Osteocyte (in vitro differentiated cells): ENCODE measurements around the gene FCRL3. TPM values are rescaled to one million over a fixed set of nuclear protein-coding genes. Genes with fewer than 3 reads are reported as not detected.

Experiments used
- DNase-seq: peaks from one replicate; pipeline ENCODE4 v3.0.0; 2021; ENCODE audit warnings: mixed read lengths; ENCODE audit not compliant: unreplicated experiment; ENCODE audit errors: extremely low spot score
- H3K27ac Mint-ChIP-seq: one replicate; pipeline ENCODE4 v1.8.0; 2021; ENCODE audit warnings: mild to moderate bottlenecking, mixed read lengths; ENCODE audit not compliant: unreplicated experiment
- H3K27me3 Mint-ChIP-seq: one replicate; pipeline ENCODE4 v1.8.0; 2021; ENCODE audit warnings: mixed read lengths; ENCODE audit not compliant: unreplicated experiment
- H3K36me3 Mint-ChIP-seq: one replicate; pipeline ENCODE4 v1.8.0; 2021; ENCODE audit warnings: mixed read lengths; ENCODE audit not compliant: unreplicated experiment
- H3K4me1 Mint-ChIP-seq: one replicate; pipeline ENCODE4 v1.8.0; 2021; ENCODE audit warnings: mixed read lengths; ENCODE audit not compliant: unreplicated experiment
- H3K4me3 Mint-ChIP-seq: one replicate; pipeline ENCODE4 v1.8.0; 2021; ENCODE audit warnings: mild to moderate bottlenecking, moderate library complexity, mixed read lengths; ENCODE audit not compliant: unreplicated experiment
- H3K9me3 Mint-ChIP-seq: one replicate; pipeline ENCODE4 v1.8.0; 2021; ENCODE audit warnings: mixed read lengths; ENCODE audit not compliant: unreplicated experiment
- CTCF ChIP-seq: fragments of 200-600 bp; sonication (generic); IDR thresholded peaks from 2 replicates; pipeline ENCODE4 v1.5.0; 2021; ENCODE audit warnings: antibody characterized with exemption, mild to moderate bottlenecking, moderate library complexity
- total RNA-seq: library from RNA; stranded (reverse); gene quantifications from 2 replicates; pipeline ENCODE4 v1.2.1, GENCODE V29; 2021

Gene FCRL3
- total RNA-seq, 1 donor from 2014 or later, result not detected

GRCh38 chr1:157658571-157658970 lies 42.0 kb downstream of the FCRL3 start:
- Mint-ChIP-seq H3K27me3 (peaks cover 2% of the 10 kb centered on the region), H3K36me3 (no peaks in the 10 kb centered on the region), H3K9me3 (no peaks in the 10 kb centered on the region), H3K27ac (no peak overlapping the region), H3K4me3 (no peak overlapping the region), H3K4me1 (no peaks in the 10 kb centered on the region)
- no peak for DNase-seq
- TF ChIP-seq CTCF, result no peak

- no peak for TF ChIP-seq CTCF
- Mint-ChIP-seq H3K9me3 (no peaks in the 10 kb centered on the region), H3K36me3 (no peaks in the 10 kb centered on the region), H3K27ac (no peak overlapping the region), H3K4me1 (no peaks in the 10 kb centered on the region), H3K4me3 (no peak overlapping the region), H3K27me3 (peaks cover 2% of the 10 kb centered on the region)
- DNase-seq, result no peak
Measured at GRCh38 chr1:157653494-157653873, 47.1 kb downstream of the FCRL3 start.

- Mint-ChIP-seq H3K9me3 (no peaks in the 10 kb centered on the region), H3K27me3 (peaks cover 2% of the 10 kb centered on the region), H3K27ac (no peak overlapping the region), H3K4me3 (no peak overlapping the region), H3K36me3 (no peaks in the 10 kb centered on the region), H3K4me1 (no peaks in the 10 kb centered on the region)
- no peak for TF ChIP-seq CTCF
- DNase-seq, result no peak
Measured at GRCh38 chr1:157652859-157653493, 47.6 kb downstream of the FCRL3 start.

- Mint-ChIP-seq H3K27ac (no peak overlapping the region), H3K36me3 (no peaks in the 10 kb centered on the region), H3K9me3 (no peaks in the 10 kb centered on the region), H3K4me1 (no peaks in the 10 kb centered on the region), H3K27me3 (no peaks in the 10 kb centered on the region), H3K4me3 (no peak overlapping the region)
- DNase-seq, result no peak
- TF ChIP-seq CTCF, result no peak
Measured at GRCh38 chr1:157648317-157648716, 52.3 kb downstream of the FCRL3 start.

GRCh38 chr1:157646144-157646543 lies 54.4 kb downstream of the FCRL3 start:
- no peak overlapping the region for H3K4me3 Mint-ChIP-seq
- no peaks in the 10 kb centered on the region for H3K4me1 Mint-ChIP-seq
- H3K27me3 Mint-ChIP-seq, result no peaks in the 10 kb centered on the region
- H3K9me3 Mint-ChIP-seq, result no peaks in the 10 kb centered on the region
- DNase-seq, result no peak
- H3K27ac Mint-ChIP-seq, result no peak overlapping the region
- no peak for TF ChIP-seq CTCF
- H3K36me3 Mint-ChIP-seq, result no peaks in the 10 kb centered on the region
